HG03280 (cell line): ENCODE results near the gene SZT2.
"Not testable (repeated sequence)": the region's sequence is repeated elsewhere in the genome, so short reads cannot be mapped to it uniquely, and the experiment has no call there.

ENCODE experiments used
- ATAC-seq: cut with Tn5 transposase; IDR thresholded peaks from one replicate; pipeline ENCODE4 v1.9.1; 2021; ENCODE audit warnings: mild to moderate bottlenecking, moderate library complexity; ENCODE audit not compliant: unreplicated experiment

Gene SZT2

GRCh38 chr1:43386676-43387075 is 3.0 kb upstream of the SZT2 start:
- no peak for ATAC-seq

GRCh38 chr1:43387976-43388599 is 1.6 kb upstream of the SZT2 start:
- ATAC-seq = no peak

GRCh38 chr1:43388613-43389012 is 1.1 kb upstream of the SZT2 start:
- no peak for ATAC-seq

GRCh38 chr1:43392702-43393101 is 3.0 kb downstream of the SZT2 start:
- no peak for ATAC-seq

GRCh38 chr1:43395523-43395922 is 5.8 kb downstream of the SZT2 start:
- ATAC-seq = no peak

- ATAC-seq = no peak
Observed at GRCh38 chr1:43396059-43396458, 6.4 kb downstream of the SZT2 start.

- no peak for ATAC-seq
Observed at GRCh38 chr1:43398227-43398626, 8.5 kb downstream of the SZT2 start.

GRCh38 chr1:43400441-43400840 is 10.7 kb downstream of the SZT2 start:
- ATAC-seq = not testable (repeated sequence)

GRCh38 chr1:43402089-43402865 is 12.6 kb downstream of the SZT2 start:
- ATAC-seq = no peak

- no peak for ATAC-seq
Observed at GRCh38 chr1:43404353-43404752, 14.7 kb downstream of the SZT2 start.

- ATAC-seq = no peak
Observed at GRCh38 chr1:43405219-43405875, 15.6 kb downstream of the SZT2 start.

GRCh38 chr1:43405876-43406234 is 16.2 kb downstream of the SZT2 start:
- ATAC-seq = no peak

- no peak for ATAC-seq
Observed at GRCh38 chr1:43410571-43410970, 20.9 kb downstream of the SZT2 start.

GRCh38 chr1:43413426-43413825 is 23.7 kb downstream of the SZT2 start:
- not testable (repeated sequence) for ATAC-seq

- ATAC-seq = no peak
Observed at GRCh38 chr1:43414634-43415223, 25.0 kb downstream of the SZT2 start.

GRCh38 chr1:43415901-43416300 is 26.2 kb downstream of the SZT2 start:
- ATAC-seq = no peak

GRCh38 chr1:43418858-43419257 is 29.2 kb downstream of the SZT2 start:
- no peak for ATAC-seq

GRCh38 chr1:43419627-43420425 is 30.1 kb downstream of the SZT2 start:
- ATAC-seq = no peak

- ATAC-seq = no peak
Observed at GRCh38 chr1:43420874-43421273, 31.2 kb downstream of the SZT2 start.

GRCh38 chr1:43421396-43421795 is 31.7 kb downstream of the SZT2 start:
- no peak for ATAC-seq
